ENCODE measurements around the gene CNDP1.

CNDP1 gene

DNA sequence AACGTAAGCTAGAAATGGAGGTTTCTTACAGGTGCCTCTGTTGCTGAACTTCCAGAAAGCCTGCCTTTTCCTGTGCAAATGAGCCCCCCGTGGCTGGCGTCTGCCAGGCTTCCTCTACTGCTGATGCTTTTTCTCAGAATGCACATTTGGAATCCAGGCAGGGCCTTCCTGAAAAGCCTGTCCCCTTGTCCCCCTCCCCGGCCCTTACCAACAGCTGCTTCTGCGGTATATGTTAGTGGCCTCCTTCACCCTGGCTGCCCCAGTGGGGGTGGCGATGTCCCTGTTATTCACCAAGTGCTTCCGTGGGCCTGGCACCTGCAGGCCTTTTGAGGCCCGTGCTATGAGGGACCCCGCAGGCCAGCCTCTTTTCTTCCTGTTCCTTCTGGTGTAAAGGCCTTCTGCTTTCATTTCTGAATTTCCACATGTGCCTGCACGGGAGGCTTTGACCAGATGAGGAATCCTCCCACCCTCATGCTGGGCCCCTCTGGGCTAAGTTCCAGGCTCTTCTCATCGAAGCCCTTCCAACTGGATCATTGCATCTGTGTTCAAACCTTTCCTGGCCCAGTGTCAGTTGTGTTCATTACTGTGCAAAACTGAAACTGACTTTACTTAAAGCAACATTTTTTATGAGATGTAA, 27.7 kb upstream of the CNDP1 start:
- DNase-seq (ENCODE audit: low read depth, low spot score): no peak

DNA sequence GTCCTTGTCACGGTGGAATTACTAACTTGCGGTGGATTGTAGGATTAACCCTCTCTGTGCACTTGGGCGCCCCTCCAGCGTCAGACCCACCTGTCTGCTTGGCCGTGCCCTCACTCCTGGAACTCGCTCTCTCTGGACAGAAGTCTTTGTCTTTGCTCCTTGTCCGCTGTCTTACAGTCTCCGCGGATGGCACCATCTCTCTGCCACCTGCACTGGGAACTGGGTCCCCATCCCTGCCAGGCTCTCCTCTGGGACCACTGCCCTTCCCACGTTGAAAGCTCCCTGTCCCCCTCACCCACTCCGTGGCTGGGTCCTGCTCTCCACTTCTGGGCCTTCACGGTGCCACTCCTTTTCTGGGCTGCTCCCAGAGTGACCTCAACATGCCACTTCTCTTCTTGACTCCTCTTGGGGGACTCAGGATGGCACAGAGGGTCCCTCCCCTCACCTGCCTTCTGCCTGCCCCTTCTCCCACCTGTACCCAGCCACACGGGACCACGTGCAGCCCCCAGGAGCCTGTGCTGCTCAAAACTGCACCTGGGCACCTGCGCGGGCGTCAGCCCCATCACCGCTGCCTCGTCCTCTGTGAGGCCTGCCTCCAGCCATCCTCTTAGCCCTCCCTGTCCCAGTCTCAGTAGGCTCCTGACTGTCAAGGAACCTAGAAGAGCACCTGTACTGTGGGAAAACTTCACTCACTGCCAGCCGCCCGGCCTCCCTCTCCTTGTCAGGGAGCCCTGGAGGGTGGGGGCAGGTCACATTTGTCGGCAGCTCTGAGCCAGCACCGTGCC, 27.0 kb upstream of the CNDP1 start:
- no peak for DNase-seq (ENCODE audit: low read depth, low spot score)

DNA sequence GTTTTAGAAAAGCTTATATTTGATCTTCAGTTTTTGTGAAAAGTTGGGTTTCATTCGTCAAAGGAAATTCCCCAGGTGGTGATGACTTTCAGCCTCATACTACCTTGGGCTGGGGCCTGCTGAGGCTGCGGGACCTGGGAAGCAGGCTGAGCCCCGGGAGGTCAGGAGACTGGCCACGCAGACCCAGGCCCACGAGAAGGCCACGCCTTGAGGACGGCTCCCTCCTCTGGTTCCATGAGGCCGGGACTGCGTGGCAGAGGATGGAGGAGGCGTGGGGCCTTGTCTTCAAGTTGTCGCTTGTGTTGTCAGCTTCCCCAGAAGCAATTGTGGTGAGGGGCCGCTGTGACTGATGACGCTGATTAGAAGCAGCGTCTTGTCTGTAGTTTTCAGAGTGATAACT, 26.4 kb upstream of the CNDP1 start:
- DNase-seq (ENCODE audit: low read depth, low spot score): no peak

DNA sequence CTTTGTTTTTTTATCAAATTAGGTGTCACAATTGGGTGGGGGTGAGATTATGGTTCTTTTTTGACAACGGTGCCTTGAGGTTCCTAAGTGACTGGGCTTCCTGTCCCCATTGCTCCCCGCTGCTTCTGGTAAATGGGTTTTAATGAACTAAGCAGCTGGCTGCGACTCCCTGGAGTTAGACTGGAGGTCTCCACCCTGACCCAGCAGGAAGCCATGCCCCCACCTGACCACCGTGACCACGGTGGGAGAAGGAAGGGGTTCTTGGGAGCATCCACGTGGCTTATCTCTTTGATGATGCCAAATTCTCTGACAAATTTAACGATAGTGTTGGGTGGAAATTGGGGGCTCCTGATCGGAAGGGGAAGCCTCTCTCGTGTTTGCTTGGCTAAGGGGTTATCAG, 25.9 kb upstream of the CNDP1 start:
- DNase-seq (ENCODE audit: low read depth, low spot score): no peak

DNA sequence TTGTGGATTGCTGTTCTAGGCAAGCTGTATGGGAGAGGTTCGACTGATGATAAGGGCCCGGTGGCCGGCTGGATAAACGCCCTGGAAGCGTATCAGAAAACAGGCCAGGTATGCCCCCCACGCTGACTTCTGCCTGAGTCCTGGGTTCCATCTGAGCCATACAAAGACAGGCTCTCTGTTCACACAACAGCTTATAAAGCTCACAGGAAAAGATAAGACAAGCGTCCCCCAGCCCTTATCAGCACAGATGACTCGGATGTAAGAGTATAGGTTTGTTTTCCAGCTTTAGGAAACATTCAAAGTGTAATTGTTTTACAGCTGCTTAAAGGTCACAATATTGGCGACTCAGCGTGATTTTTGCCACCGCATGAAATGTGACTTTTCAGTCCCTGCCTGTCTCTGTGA, 25.5 kb upstream of the CNDP1 start:
- DNase-seq (ENCODE audit: low read depth, low spot score): no peak

DNA sequence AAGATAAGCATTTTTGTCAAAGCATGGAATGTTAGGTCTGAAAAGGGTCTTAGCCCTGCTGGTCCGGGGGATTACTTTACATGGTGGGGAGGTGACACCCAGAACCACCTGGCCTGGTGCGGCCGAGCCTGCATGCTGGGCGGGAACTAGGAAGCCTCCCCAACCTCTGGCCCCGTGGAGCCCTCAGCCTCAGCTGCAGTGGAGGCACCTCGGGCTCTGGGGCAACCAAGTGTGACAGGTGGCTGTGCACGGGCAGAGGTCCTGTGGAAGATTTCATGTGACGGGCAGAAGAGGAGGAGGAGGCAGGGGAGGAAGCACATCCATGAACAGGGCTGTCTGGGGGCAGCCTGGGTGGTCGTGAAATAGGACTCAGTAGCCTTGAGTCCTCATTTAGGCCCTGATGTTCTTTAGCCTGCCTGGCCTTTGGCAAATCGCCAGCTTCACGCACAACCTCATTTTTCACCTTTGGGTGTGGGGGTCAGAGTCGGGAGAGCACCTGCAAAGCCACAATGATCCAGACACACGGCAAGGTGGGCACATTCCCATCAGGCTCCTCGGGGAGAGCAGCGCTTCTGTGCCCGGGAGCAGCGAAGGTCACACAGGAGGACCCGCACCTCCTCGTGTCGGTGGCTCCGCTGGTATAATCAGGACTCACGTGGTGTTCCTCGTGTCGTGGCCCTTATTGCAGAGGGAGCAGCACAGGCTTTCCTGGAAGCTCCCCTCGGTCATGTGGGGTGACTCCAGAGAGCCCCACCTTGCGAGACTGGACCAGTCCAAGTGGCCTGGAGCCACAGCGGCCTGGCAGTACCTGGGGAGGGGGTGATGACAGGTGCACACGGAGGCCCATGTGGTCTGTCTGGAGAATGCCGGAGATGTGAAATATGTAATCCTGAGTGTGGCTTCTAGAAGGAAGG, 24.2 kb upstream of the CNDP1 start:
- DNase-seq (ENCODE audit: low read depth, low spot score): no peak

DNA sequence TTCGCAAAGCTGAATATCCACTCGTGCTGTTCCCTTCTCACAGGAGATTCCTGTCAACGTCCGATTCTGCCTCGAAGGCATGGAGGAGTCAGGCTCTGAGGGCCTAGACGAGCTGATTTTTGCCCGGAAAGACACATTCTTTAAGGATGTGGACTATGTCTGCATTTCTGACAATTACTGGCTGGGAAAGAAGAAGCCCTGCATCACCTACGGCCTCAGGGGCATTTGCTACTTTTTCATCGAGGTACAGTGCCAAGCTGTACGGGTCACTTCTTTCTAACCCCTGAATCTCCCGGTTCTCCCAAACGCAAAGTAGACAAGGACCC, 23.6 kb upstream of the CNDP1 start:
- no peak for DNase-seq (ENCODE audit: low read depth, low spot score)

DNA sequence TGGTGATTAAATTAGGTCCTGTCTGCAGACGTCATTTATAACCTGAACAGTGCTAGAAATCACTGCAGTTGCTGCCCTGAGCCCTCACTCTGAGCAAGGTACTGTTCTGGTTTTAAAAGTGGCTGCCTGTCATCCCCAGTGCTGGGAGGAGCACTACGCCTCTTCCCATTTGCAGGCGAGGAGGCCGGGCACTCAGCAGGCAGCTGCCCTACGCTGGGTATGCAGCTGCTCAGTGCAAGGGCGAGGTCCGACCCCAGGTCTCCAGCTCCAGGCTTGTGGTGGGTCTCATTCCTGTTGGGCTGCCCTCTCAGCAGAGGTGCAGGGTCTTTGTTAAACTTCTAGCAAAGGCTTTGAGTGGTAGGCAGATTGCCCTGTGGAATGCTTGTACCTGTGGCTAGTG, 22.5 kb upstream of the CNDP1 start:
- no peak for DNase-seq (ENCODE audit: low read depth, low spot score)

DNA sequence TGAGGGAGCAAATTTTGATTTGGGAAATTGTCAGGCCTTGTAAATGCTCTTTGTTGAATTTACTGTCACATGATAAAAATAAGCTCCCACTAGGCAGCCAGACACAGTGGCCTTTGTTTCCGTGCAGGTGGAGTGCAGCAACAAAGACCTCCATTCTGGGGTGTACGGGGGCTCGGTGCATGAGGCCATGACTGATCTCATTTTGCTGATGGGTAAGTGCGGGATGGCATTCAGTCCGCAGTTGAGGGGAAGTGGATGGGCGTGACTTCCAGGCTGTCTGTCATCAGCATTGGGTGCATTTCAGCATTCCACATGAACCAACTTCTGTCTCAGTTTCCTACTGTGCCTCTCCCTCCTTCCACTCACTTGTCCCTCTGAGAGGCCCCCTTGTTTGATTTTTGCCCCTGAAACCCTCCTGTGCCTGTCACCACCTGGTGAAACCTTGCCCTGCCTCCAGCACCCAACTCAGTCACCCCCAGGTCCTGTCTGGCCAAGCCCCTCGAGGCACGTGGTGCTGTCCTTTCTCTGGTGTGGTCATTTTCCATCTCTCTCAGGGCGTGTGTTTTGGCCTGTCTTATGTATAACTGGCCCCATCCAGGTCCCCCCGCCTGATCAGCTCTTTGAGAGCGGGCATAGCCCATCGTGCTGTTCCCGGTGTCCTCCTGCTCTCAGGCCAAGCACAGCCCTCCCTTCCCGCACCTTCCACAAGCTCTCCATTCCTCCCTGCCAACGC, 21.8 kb upstream of the CNDP1 start:
- DNase-seq (ENCODE audit: low read depth, low spot score): no peak

DNA sequence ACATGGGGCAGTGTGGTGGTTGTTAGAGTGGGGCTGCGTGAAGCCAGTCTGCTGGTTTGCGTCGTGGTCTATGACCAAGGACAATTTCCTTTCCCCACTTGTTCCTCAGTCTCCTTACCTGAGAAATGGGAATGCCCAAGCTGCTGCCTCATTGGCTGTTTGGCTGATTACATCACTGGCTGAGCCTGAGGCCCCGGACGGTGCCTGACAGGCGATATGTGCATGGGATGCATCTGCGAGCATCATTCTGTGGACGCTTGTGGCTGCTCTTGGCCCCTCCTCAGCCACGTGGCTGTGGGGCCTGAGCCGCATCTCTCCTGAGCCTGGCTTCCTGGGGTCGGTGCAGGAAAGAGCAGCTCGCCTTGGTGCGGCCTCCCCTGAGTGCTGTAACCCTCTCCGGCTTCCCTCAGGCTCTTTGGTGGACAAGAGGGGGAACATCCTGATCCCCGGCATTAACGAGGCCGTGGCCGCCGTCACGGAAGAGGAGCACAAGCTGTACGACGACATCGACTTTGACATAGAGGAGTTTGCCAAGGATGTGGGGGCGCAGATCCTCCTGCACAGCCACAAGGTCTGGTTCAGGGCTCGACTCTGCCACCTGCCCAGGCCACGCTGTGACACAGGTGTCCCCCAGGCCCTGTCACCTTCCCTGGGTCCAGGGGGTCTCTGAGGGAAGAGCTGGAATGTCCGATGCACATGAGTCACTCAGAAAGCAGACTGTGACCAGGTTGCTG, 21.0 kb upstream of the CNDP1 start:
- DNase-seq (ENCODE audit: low read depth, low spot score): no peak

DNA sequence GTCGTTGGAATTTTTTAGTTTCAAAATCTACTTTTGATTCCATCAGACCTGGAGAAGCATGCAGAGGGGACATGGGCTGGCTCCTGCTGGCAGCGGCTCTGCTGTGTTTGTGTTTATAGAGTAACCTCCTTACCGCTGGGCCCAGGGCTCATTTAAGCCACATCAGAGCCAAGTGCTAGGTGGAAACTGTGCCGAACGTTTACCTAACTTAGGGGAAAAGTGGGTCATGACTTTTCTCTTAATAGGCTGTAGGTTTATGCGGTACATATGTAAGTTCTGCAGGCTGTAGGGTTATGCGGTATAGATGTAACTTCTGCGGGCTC, 20.5 kb upstream of the CNDP1 start:
- DNase-seq (ENCODE audit: low read depth, low spot score): no peak

DNA sequence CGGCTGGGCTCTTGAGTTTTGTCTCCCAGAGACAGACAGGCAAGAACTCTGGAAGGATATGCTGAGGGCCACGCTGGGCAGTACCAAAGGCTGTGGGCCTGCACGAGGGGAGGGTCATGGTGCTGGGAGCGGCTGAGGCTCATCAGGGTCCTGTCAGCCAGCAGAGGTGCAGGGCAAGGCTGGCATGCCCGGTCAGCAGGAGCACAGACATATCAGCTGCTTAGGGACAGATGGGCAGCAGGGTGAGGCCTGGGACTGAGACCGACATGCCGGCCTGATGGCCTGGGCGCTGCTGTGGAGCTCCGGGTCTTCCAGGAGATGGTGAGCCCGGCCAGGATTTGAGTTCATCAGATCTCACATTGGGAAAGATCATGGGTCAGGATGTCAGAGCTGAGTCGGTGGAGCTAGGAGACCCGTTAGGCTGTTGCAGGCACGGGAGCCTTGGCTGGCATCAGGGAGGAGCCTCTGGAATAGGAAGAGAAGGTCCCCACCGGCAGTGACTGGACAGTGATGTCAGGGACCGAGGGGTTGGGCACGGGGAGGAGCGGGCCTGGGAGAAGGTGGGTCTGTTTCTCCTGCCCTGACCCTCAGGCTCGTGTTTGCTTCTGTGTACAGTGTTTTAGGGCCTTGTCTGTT, 19.3 kb upstream of the CNDP1 start:
- no peak for DNase-seq (ENCODE audit: low read depth, low spot score)

DNA sequence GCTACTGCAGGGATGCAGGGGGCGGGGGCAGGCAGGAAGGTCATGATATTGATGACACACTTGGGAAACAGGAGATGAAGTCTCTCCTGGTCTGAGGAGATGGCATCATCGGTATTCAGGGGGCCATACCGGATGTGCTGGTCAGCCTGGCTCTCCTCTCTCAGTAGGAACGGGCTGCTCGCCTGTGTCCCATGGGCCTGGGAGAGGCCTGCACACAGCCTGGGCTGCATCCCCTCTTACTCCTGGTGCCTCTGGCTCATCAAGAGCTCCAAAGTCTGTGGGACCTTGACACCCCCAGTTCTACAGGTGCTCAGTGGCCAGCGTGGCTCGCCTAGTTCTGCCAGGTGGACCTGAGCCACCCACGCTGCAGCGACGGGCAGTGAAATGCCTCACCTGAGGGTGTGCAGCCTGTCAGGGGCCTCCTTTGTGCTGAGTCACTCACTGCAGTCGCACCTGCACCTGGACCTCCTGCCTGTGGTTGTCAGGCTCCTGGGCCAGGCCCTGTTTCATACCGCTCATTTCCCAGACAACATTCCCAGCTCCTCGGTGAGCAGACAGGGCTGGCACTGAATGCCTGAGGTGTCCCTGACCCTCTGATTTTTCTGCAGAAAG, 18.6 kb upstream of the CNDP1 start:
- DNase-seq (ENCODE audit: low read depth, low spot score): no peak

DNA sequence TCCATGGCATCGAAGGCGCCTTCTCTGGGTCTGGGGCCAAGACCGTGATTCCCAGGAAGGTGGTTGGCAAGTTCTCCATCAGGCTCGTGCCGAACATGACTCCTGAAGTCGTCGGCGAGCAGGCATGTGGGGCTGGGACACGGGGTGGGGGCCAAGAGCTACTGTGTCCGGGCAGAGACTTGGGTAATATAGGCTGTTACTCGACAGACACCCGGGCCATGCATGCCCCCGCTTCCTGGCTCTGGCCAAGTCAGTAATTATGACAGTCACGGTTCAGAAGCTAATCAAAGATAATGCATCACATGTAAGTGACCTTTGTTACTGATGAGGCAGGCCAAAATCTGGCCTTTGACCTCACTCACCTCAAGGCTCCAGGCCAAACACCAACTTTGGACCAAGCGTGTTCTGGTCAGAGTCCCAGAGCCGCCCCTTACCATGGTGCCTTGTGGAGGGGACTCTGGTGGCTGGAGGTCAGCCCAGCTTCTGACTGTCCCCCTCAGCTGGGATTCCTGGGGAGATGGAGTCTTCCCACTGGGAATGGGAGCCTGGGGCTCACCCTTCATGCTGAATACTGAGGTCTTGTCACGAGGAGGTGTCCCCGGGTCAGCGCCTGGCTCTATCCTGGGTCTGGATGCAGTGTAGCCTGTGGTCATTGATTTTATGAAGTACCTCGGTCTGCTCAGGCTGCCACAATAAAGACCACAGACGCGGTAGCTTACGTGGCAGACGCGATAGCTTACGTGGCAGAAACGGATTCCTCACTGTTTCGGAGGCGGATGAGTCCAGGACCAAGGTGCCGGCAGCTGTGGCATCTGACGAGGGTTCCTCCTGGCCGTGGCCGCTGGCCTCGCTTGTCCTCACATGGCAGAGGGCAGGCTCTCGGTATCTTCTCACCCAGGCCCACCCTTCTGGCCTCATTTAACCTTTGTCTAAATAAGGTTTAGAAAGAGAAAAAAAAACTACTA, 17.7 kb upstream of the CNDP1 start:
- no peak for DNase-seq (ENCODE audit: low read depth, low spot score)

DNA sequence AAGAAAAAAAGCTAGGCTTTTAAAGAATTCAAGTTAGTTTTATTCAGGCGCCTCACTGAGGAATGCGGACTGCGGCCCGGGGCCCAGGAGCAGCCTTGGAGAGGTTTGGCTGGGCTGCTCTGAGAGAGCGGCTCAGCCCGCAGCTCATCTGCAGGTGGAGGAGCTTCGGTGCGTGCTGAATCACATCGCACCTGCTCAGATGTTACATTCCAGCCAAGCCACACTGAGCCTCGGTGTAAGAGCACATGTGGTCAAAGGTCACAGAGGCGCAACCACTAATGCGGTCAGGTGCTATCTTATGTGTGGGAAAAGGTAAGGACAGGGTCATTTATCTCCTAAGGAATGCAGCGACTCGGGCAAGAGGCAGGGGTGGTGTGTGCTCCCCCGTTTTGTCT, 17.1 kb upstream of the CNDP1 start:
- DNase-seq (ENCODE audit: low read depth, low spot score): no peak

DNA sequence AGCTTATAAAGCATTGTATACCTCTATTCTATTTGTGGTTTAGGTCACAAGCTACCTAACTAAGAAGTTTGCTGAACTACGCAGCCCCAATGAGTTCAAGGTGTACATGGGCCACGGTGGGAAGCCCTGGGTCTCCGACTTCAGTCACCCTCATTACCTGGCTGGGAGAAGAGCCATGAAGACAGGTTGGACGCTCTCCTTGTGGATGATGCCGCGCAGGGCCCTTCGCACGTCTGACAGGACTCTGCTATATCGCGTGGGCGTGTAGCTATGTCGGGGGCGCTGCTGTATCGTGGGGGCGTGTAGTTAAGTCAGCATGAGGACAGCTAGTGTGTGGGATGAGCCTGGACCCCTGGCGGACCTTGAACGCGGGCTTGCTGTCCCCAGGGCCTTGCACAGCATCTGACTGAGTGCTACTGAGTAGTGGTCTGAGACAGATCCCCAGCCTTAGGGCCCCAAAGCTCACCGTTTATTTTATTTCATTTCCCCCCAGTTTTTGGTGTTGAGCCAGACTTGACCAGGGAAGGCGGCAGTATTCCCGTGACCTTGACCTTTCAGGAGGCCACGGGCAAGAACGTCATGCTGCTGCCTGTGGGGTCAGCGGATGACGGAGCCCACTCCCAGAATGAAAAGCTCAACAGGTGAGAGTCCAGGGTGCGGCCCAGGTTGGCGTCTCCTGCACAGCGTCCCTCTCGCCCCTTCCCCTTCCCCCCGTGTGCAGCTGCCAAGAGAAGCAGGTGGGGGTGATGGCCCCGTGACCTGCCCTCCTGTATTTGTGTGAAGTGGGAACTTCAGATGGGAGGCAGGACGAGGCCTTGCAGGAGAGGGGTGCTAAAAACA, 15.6 kb upstream of the CNDP1 start:
- DNase-seq (ENCODE audit: low read depth, low spot score): no peak

DNA sequence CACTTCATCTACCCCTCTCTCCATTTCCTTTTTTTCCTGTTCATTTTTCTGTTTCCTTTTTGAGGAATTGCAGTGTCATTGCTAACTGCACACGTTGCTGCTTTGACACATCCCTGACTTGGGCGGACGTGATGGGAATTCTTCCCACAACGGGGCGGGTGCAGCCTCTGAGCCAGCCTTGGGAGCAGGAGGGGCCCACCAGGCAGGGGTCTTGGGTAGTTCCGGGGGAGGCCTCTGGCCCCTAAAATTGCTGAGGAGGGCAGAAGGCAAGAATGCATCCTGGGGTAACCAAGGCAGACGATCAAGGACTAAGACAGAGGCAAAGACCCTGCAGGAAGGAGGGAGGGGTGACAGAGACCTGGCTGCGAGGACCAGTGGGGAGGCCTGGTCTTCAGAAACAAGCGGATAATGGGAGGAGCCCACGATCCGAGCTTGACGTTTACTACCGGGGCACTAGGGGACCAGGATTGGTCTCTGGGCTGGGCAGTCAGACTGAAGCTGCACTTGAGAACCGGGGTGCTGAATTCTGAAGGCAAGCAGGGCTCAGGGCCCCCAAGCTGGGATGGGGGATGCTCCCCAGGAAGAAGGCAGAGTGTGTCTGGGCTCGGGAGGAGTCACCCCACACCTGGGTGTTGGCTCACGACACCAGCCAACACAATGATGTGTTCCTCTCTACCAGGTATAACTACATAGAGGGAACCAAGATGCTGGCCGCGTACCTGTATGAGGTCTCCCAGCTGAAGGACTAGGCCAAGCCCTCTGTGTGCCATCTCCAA, 14.8 kb upstream of the CNDP1 start:
- DNase-seq (ENCODE audit: low read depth, low spot score): no peak

Measured in ELF-1 (cell line).